ENCODE data around the gene SPATA21.
"Not testable (repeated sequence)": the region's sequence is repeated elsewhere in the genome, so short reads cannot be mapped to it uniquely, and the experiment has no call there.

SPATA21 gene

GRCh38 chr1:16436946-16437474 lies at the start of gene SPATA21:
Gene SPATA21 (minus strand): TSS chr1:16437424. CDS start chr1:16431371, 6,053 bp downstream.
- DNase-seq (ENCODE audit: low read depth), result no peak

- not testable (repeated sequence) for DNase-seq (ENCODE audit: low read depth)
Observed at GRCh38 chr1:16487011-16487410, 49.8 kb upstream of the SPATA21 start.

GRCh38 chr1:16486316-16486715 lies 49.1 kb upstream of the SPATA21 start:
- not testable (repeated sequence) for DNase-seq (ENCODE audit: low read depth)

GRCh38 chr1:16484931-16485330 lies 47.7 kb upstream of the SPATA21 start:
- no peak for DNase-seq (ENCODE audit: low read depth)

- DNase-seq (ENCODE audit: low read depth), result no peak
Observed at GRCh38 chr1:16484501-16484835, 47.2 kb upstream of the SPATA21 start.

- DNase-seq (ENCODE audit: low read depth), result not testable (repeated sequence)
Observed at GRCh38 chr1:16483639-16484500, 46.6 kb upstream of the SPATA21 start.

GRCh38 chr1:16483146-16483545 lies 45.9 kb upstream of the SPATA21 start:
- not testable (repeated sequence) for DNase-seq (ENCODE audit: low read depth)

- DNase-seq (ENCODE audit: low read depth), result no peak
Observed at GRCh38 chr1:16478091-16478490, 40.9 kb upstream of the SPATA21 start.

- not testable (repeated sequence) for DNase-seq (ENCODE audit: low read depth)
Observed at GRCh38 chr1:16475771-16476770, 38.8 kb upstream of the SPATA21 start.

- not testable (repeated sequence) for DNase-seq (ENCODE audit: low read depth)
Observed at GRCh38 chr1:16474891-16475290, 37.7 kb upstream of the SPATA21 start.

GRCh38 chr1:16474166-16474800 lies 37.1 kb upstream of the SPATA21 start:
- DNase-seq (ENCODE audit: low read depth), result no peak

- no peak for DNase-seq (ENCODE audit: low read depth)
Observed at GRCh38 chr1:16468558-16468957, 31.3 kb upstream of the SPATA21 start.

GRCh38 chr1:16464917-16465625 lies 27.8 kb upstream of the SPATA21 start:
- no peak for DNase-seq (ENCODE audit: low read depth)

- no peak for DNase-seq (ENCODE audit: low read depth)
Observed at GRCh38 chr1:16462773-16463330, 25.6 kb upstream of the SPATA21 start.

GRCh38 chr1:16461681-16462080 lies 24.5 kb upstream of the SPATA21 start:
- DNase-seq (ENCODE audit: low read depth), result no peak

- DNase-seq (ENCODE audit: low read depth), result no peak
Observed at GRCh38 chr1:16459352-16459925, 22.2 kb upstream of the SPATA21 start.

GRCh38 chr1:16458831-16459230 lies 21.6 kb upstream of the SPATA21 start:
- DNase-seq (ENCODE audit: low read depth), result no peak

GRCh38 chr1:16456151-16456550 lies 18.9 kb upstream of the SPATA21 start:
- DNase-seq (ENCODE audit: low read depth), result not testable (repeated sequence)

GRCh38 chr1:16454909-16455308 lies 17.7 kb upstream of the SPATA21 start:
- DNase-seq (ENCODE audit: low read depth), result not testable (repeated sequence)

GRCh38 chr1:16451841-16452528 lies 14.8 kb upstream of the SPATA21 start:
- no peak for DNase-seq (ENCODE audit: low read depth)
